OCI-LY7 (cell line): Measurements from ENCODE around the gene SMARCA2. TPM values are rescaled to one million over a fixed set of nuclear protein-coding genes. Genes with fewer than 3 reads are reported as not detected.

ENCODE experiments used
- BruUV-seq: library from RNA; stranded (reverse); fragments of 400-500 nt; replicated peaks from 2 replicates; lab custom pipeline; 2021; lab: Mats Ljungman, UMichigan
- CTCF ChIA-PET: fragments of 300-600 bp; sonication (Branson Sonifier 250); formaldehyde crosslinking; loops from one replicate; lab custom pipeline; 2022; ENCODE audit warnings: antibody characterized with exemption; ENCODE audit not compliant: unreplicated experiment; lab: Charles Lee
- POLR2A ChIA-PET: fragments of 300-600 bp; sonication (Branson Sonifier 250); formaldehyde crosslinking; loops from one replicate; lab custom pipeline; 2022; ENCODE audit warnings: antibody characterized with exemption; lab: Charles Lee
- DNase-seq: peaks from one replicate; pipeline ENCODE4 v3.0.0-alpha.2; 2015; ENCODE audit warnings: low spot score
- H2AFZ ChIP-seq: fragments of 200-600 bp; sonication (generic), shearing (Covaris generic); 2 replicates; pipeline ENCODE4 v1.6.1; 2014; ENCODE audit warnings: mild to moderate bottlenecking, antibody characterized with exemption, low read length, moderate library complexity
- H3K27ac ChIP-seq: fragments of 200-600 bp; sonication (generic); 2 replicates; pipeline ENCODE4 v1.5.1; 2014; ENCODE audit warnings: mixed run types, low read depth, mild to moderate bottlenecking, moderate library complexity, low read length, inconsistent platforms; ENCODE audit not compliant: poor library complexity, severe bottlenecking
- H3K36me3 ChIP-seq: fragments of 200-600 bp; sonication (generic); 2 replicates; pipeline ENCODE4 v1.6.1; 2014; ENCODE audit warnings: mild to moderate bottlenecking, antibody characterized with exemption, low read length, moderate library complexity, mixed read lengths; ENCODE audit not compliant: insufficient read depth
- H3K4me1 ChIP-seq: fragments of 200-600 bp; sonication (generic); 2 replicates; pipeline ENCODE4 v1.5.1; 2014; ENCODE audit warnings: mild to moderate bottlenecking, low read length; ENCODE audit not compliant: insufficient read depth, poor library complexity, severe bottlenecking
- H3K4me2 ChIP-seq: fragments of 200-600 bp; sonication (generic); 2 replicates; pipeline ENCODE4 v1.6.1; 2014; ENCODE audit warnings: mild to moderate bottlenecking, low read length
- H3K4me3 ChIP-seq: fragments of 200-600 bp; sonication (generic); 2 replicates; pipeline ENCODE4 v1.5.1; 2014; ENCODE audit warnings: mild to moderate bottlenecking, low read depth, low read length; ENCODE audit not compliant: poor library complexity, severe bottlenecking
- H3K79me2 ChIP-seq: fragments of 200-600 bp; sonication (generic); 2 replicates; pipeline ENCODE4 v1.6.1; 2016; ENCODE audit warnings: low read depth, mild to moderate bottlenecking, low read length, moderate library complexity, mixed read lengths; ENCODE audit not compliant: insufficient read depth
- H3K9me2 ChIP-seq: fragments of 200-600 bp; sonication (generic); 2 replicates; pipeline ENCODE4 v1.6.1; 2016; ENCODE audit warnings: mild to moderate bottlenecking, low read length, mixed read lengths; ENCODE audit not compliant: insufficient read depth
- H3K9me3 ChIP-seq: fragments of 200-600 bp; sonication (generic); 2 replicates; pipeline ENCODE4 v1.6.1; 2014; ENCODE audit warnings: mild to moderate bottlenecking, mixed run types, low read length, mixed read lengths
- H4K20me1 ChIP-seq: fragments of 200-600 bp; sonication (generic); 2 replicates; pipeline ENCODE4 v1.6.1; 2014; ENCODE audit warnings: mild to moderate bottlenecking, antibody characterized with exemption, low read length, moderate library complexity, mixed read lengths; ENCODE audit not compliant: insufficient read depth
- EZH2phosphoT487 ChIP-seq: fragments of 200-600 bp; sonication (generic); IDR thresholded peaks from 2 replicates; pipeline ENCODE4 v1.6.1; 2018; ENCODE audit warnings: low read depth, borderline replicate concordance, mild to moderate bottlenecking, mixed run types, antibody characterized with exemption, low read length, moderate library complexity, mixed read lengths
- intact Hi-C: fragments of 100-400 bp; cut with micrococcal nuclease; formaldehyde crosslinking; loops from one replicate; pipeline ENCODE4 v1.10.0; 2022; ENCODE audit not compliant: unreplicated experiment
- total RNA-seq, 2 experiments: library from RNA; depleted of rRNA in 1 of 2; stranded (reverse); fragments of >200 nt in 1 of 2; shearing (Covaris generic) in 1 of 2; gene quantifications; 2 replicates each; pipeline ENCODE4 v1.2.3, GENCODE V29; 2014 to 2022
- TF ChIP-seq, protein P1 (sequence below): fragments of 200-600 bp; sonication (generic); conservative IDR thresholded peaks from 2 replicates; pipeline ENCODE4 v1.5.1; 2014; ENCODE audit warnings: mild to moderate bottlenecking, antibody characterized with exemption, low read length, moderate library complexity, mixed read lengths

SMARCA2 gene
- total RNA-seq, 2 experiments from 2014 or later = 54.8 to 80.6 TPM

DNA sequence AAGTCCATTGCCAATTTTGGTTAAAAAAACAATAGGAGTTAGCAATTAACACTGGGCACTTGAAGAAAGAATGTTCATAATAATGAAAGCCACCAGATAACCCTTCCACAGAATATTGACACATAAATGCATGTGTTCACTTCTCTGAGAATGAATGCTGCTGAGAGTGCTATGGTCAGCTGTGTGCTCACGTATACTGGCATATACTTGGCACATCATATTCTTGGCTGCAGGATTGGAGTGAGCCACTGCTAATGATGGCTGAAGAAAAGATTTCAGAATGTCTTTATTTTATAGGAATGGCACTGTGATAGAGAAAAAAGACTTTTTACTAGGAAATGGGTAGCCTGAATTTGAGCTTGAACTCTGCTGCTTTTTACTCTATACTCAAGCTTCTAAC, 46.0 kb upstream of the SMARCA2 start:
- no peaks in the 10 kb centered on the region for H3K79me2 ChIP-seq
- no peak overlapping the region for H2AFZ ChIP-seq
- no peak overlapping the region for H3K27ac ChIP-seq
- intact Hi-C loops = no loop called here
- DNase-seq = no peak
- H3K9me3 ChIP-seq = no peaks in the 10 kb centered on the region
- no peak overlapping the region for H3K4me3 ChIP-seq
- no TSS peak for BruUV-seq
- ChIA-PET CTCF (no interaction called here), POLR2A (interaction anchor here (0.7 kb wide), 1 partner anchor 51 kb away, joined by 3 read pairs; no protein-coding TSS in a partner anchor)
- TF ChIP-seq EZH2phosphoT487 = no peak
- TF ChIP-seq, protein P1, sequence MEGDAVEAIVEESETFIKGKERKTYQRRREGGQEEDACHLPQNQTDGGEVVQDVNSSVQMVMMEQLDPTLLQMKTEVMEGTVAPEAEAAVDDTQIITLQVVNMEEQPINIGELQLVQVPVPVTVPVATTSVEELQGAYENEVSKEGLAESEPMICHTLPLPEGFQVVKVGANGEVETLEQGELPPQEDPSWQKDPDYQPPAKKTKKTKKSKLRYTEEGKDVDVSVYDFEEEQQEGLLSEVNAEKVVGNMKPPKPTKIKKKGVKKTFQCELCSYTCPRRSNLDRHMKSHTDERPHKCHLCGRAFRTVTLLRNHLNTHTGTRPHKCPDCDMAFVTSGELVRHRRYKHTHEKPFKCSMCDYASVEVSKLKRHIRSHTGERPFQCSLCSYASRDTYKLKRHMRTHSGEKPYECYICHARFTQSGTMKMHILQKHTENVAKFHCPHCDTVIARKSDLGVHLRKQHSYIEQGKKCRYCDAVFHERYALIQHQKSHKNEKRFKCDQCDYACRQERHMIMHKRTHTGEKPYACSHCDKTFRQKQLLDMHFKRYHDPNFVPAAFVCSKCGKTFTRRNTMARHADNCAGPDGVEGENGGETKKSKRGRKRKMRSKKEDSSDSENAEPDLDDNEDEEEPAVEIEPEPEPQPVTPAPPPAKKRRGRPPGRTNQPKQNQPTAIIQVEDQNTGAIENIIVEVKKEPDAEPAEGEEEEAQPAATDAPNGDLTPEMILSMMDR = no peak
- no peaks in the 10 kb centered on the region for H4K20me1 ChIP-seq
- no peaks in the 10 kb centered on the region for H3K9me2 ChIP-seq
- no peak overlapping the region for H3K4me2 ChIP-seq
- no peaks in the 10 kb centered on the region for H3K4me1 ChIP-seq
- H3K36me3 ChIP-seq = no peaks in the 10 kb centered on the region

DNA sequence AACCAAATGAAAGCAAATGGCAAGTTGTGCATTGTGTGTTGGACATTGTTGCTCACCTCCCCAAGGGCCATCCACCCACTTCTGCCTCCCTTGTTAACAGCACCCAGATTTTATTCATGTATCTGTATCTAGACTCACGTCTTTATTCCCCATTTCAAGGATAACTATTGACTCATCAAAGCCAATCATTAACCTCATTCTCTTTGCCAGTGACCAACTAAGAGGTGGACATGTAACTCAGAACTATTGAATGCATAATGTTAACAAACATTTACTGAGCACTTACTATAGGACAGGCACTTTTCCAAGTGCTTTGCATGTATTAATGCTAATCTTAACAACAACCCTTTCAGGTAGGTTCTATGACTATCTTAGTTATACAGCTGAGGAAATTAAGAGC, 45.2 kb upstream of the SMARCA2 start:
- no peaks in the 10 kb centered on the region for H3K36me3 ChIP-seq
- DNase-seq = no peak
- no peak overlapping the region for H3K4me3 ChIP-seq
- H3K79me2 ChIP-seq = no peaks in the 10 kb centered on the region
- no peak overlapping the region for H3K4me2 ChIP-seq
- ChIA-PET CTCF (no interaction called here), POLR2A (no interaction called here)
- no TSS peak for BruUV-seq
- H3K27ac ChIP-seq = no peak overlapping the region
- TF ChIP-seq EZH2phosphoT487 = no peak
- TF ChIP-seq, protein P1 = no peak
- H2AFZ ChIP-seq = no peak overlapping the region
- no peaks in the 10 kb centered on the region for H3K4me1 ChIP-seq
- no peaks in the 10 kb centered on the region for H3K9me2 ChIP-seq
- H3K9me3 ChIP-seq = no peaks in the 10 kb centered on the region
- H4K20me1 ChIP-seq = no peaks in the 10 kb centered on the region
- intact Hi-C loops = no loop called here

DNA sequence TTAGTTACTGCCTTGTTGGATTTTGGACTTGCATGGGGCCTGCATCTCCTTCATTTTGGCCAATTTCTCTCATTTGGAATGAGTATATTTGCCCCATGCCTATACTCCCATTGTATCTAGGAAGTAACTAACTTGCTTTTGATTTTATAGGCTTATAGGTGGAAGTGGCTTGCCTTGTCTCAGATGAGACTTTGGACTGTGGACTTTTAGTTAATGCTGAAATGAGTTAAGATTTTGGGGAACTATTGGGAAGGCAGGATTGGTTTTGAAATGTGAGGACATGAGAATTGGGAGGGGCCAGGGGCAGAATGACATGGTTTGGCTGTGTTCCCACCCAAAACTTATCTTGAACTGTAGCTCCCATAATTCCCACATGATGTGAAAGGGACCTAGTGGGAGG, 42.5 kb upstream of the SMARCA2 start:
- H2AFZ ChIP-seq = no peak overlapping the region
- TF ChIP-seq, protein P1 = no peak
- no peak for TF ChIP-seq EZH2phosphoT487
- POLR2A ChIA-PET = interaction anchor here (0.5 kb wide), 1 partner anchor 17 kb away, joined by 3 read pairs; no protein-coding TSS in a partner anchor

More for the DNA sequence above, 42.5 kb upstream of the SMARCA2 start:
- BruUV-seq = no TSS peak
- CTCF ChIA-PET = no interaction called here
- Histone ChIP-seq H3K36me3 (no peaks in the 10 kb centered on the region), H3K79me2 (no peaks in the 10 kb centered on the region), H4K20me1 (no peaks in the 10 kb centered on the region), H3K27ac (no peak overlapping the region), H3K4me1 (no peaks in the 10 kb centered on the region), H3K4me2 (no peak overlapping the region), H3K4me3 (no peak overlapping the region), H3K9me2 (no peaks in the 10 kb centered on the region), H3K9me3 (no peaks in the 10 kb centered on the region)
- DNase-seq = no peak
- intact Hi-C loops = no loop called here
